ENCODE measurements around the gene AASS. TPM values are rescaled to one million over a fixed set of nuclear protein-coding genes. Genes with fewer than 3 reads are reported as not detected.

The AASS gene
- total RNA-seq, result 32.9 TPM

DNA sequence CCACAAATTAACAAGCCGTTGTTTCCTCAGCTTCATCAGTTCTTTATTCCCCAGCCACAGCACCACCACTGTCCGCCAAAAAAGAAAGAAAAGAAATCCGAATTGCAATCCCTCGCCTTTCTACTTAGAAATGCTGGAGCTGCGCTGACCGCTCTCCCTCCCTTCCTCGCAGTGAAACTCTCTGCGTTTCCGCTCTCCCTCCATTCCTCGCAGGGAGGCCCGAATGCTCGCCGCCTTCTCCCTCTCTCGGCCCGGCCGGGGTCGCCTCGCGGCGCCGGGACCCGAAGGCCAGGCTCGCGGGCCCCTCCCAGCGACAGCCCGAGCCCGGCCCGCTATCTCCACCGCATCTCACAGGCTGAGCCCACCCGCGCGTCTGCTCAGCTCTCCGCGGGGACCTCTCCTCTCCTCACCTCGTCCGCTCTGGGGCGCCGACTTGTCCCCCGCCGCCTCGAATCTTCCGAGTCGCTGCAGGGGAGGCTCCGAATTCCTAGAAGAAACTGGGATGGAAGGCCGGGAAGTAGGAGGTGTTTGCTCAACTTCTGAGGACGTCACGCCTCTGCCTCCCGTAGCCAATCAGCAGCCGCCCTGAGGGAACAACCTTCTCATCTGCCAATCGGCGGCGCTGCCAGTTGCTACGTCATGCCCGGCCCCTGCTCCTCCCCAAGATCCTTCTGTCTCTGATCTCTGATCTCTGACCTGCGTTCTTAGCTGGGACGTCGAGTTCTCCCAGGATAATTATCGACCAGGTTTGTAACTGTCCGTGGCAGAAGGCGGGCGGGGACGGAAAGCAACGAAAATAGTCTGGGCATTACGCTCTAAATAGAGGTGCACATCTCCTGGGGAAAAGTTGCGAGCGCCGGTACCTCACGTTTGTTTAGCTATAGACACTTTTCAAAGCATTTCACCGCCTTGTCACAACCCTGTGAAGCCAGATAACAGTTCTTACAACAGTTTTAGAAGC lies at the start of gene AASS:
AASS (minus strand) TSS at position 499 of the 961 bp plus-strand sequence. CDS start 10,523 bp downstream, outside the sequence.

Small RNA genes within 50 kb of the gene (small RNA-seq; reads per million reads assigned to genes)
- not detected for gene RNU7-154P (ENCODE audit: low replicate concordance)

Other genes starting within 250 kb of the AASS start
- not detected for gene FEZF1, start 160.5 kb upstream of the AASS start, total RNA-seq